ENCODE data around the gene MAEA. TPM values are rescaled to one million over a fixed set of nuclear protein-coding genes. Genes with fewer than 3 reads are reported as not detected.
"Not testable (repeated sequence)": the region's sequence is repeated elsewhere in the genome, so short reads cannot be mapped to it uniquely, and the experiment has no call there.

Gene MAEA
- polyA plus RNA-seq, 1 experiment: 73.3 TPM

DNA sequence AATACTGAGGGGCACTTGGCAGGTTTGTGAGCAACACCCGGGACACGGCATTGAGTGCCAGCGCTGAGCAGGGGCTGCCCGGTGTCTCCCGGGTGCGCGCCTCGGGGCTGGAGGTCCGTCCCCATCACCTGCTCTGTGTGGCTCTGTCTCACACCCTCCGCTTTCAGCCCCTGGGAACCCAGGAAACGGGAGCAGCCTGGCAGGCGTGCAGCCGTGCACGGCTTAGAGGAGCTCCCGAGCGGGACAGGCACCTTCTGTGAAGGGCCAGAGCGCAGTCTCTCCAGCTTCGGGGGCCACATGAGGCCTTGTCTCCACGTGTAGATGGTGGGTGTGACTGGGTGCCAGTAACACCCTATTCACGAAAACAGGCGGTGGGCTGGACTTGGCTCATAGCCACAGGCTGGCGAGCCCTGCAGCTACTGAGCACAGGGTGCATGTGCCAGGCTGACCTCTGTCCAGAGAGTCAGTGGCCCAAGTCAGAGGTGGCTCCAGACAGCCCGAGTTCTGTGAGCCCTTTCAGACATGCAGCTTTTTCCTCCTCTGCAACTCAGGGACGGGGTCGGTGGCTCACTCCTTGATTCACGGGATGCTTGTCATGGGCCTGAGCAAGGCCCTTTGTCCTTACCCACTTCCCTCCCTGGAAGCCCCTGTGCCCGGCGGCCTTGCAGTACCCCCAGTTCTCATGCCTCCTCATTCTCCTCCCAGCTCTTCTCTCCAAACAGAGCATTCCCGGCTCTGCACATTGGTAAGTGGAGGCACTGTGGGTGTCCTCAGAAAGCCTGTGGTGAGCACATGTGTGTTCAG lies 80.8 kb downstream of the MAEA start:
- POLR2A ChIA-PET: no interaction called here
- Histone ChIP-seq H3K27me3 (ENCODE audit: control insufficient read depth, insufficient read depth, low read length) (no peaks in the 10 kb centered on the region), H3K9me3 (ENCODE audit: control insufficient read depth, insufficient read depth, low read length) (no peaks in the 10 kb centered on the region; the same call in 1 of the 2 replicates), H3K27ac (ENCODE audit: low read depth, low read length) (no peak overlapping the region), H3K4me3 (ENCODE audit: low read depth, low read length) (no peak overlapping the region)
- DNase-seq (ENCODE audit: low read depth, low spot score): no peak
- CTCF ChIA-PET: interaction anchor here (1.1 kb wide), 1 partner anchor 14 kb away, joined by 3 read pairs; no protein-coding TSS in a partner anchor
- TF ChIP-seq CTCF (IDR thresholded peaks at IDR 0.05; ENCODE audit: low read depth, low read length): no peak

DNA sequence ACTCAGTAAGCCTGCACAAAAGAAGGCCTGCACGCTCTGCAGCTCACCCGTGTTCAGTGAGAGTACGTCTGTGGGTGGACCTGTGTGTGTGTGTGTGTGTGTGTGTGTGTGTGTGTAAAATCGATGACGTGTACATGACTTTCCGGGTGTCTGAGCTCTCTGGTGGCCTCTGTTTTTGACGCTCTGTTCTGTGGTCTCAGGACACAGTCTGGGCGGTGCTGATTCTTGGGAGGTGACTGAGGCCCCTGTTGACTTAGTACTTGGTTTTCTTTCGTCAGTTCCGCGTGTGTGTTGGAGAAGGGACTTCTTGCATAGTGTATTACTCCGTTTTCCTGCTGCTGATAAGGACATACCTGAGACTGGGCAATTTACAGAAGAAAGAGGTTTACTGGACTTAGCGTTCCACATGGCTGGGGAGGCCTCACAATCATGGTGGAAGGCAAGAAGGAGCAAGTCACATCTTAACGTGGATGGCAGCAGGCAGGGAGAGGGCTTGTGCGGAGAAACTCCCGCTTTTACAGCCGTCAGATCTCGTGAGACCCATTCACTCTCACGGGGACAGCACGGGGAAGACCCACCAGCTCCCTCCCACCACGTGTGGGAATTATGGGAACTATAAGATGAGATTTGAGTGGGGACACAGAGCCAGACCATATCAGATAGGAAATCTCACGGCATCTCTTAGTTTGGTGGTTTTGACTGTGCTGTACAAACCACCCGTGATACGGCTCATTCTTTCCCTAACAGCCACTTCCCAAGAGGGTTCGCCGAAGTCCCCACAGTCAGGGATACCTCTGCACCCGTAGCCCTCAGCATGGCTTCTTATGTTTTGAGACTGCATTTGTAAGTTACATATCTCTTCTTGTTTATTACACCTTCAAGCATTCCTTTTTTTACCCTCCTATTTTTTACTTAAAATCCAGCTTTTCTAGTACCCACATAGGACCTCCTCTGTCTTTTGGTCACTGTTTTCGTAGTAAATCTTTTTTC lies 81.8 kb downstream of the MAEA start:
- Histone ChIP-seq H3K27me3 (ENCODE audit: control insufficient read depth, insufficient read depth, low read length) (no peaks in the 10 kb centered on the region), H3K9me3 (ENCODE audit: control insufficient read depth, insufficient read depth, low read length) (no peaks in the 10 kb centered on the region; the same call in 1 of the 2 replicates), H3K4me3 (ENCODE audit: low read depth, low read length) (no peak overlapping the region), H3K27ac (ENCODE audit: low read depth, low read length) (no peak overlapping the region)
- DNase-seq (ENCODE audit: low read depth, low spot score): no peak
- no peak for TF ChIP-seq CTCF (IDR thresholded peaks at IDR 0.05; ENCODE audit: low read depth, low read length)
- ChIA-PET POLR2A (no interaction called here), CTCF (interaction anchor here (1.1 kb wide), 1 partner anchor 15 kb away, joined by 3 read pairs; no protein-coding TSS in a partner anchor)

DNA sequence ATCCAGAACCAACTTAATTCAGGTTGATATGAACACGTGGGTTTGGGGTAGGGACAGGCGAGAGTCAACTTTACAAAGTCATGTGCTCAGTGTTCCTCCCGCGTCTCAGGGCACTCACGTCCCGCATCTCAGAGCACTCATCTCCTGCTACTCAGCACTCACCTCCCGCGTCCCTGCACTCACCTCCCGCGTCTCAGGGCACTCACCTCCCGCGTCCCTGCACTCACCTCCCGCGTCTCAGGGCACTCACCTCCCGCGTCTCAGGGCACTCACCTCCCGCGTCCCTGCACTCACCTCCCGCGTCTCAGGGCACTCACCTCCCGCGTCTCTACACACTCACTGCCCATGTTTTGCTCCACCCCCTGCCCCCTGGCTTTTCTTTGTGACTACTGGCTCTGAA lies 82.9 kb downstream of the MAEA start:
- CTCF ChIA-PET; POLR2A ChIA-PET; DNase-seq (ENCODE audit: low read depth, low spot score): not testable (repeated sequence)

GRCh38 chr4:1373892-1374705 lies 84.4 kb downstream of the MAEA start:
- ChIA-PET POLR2A (interaction anchor here (0.6 kb wide), 1 partner anchor 43 kb away, joined by 5 read pairs; no protein-coding TSS in a partner anchor), CTCF (no interaction called here)
- no peaks in the 10 kb centered on the region; the same call in 1 of the 2 replicates for H3K9me3 ChIP-seq (ENCODE audit: control insufficient read depth, insufficient read depth, low read length)
- TF ChIP-seq CTCF (IDR thresholded peaks at IDR 0.05; ENCODE audit: low read depth, low read length): no peak
- DNase-seq (ENCODE audit: low read depth, low spot score): no peak
- H3K27ac ChIP-seq (ENCODE audit: low read depth, low read length): no peak overlapping the region
- H3K27me3 ChIP-seq (ENCODE audit: control insufficient read depth, insufficient read depth, low read length): no peaks in the 10 kb centered on the region
- no peak overlapping the region for H3K4me3 ChIP-seq (ENCODE audit: low read depth, low read length)

More for the DNA sequence above, 82.9 kb downstream of the MAEA start:
- H3K27ac ChIP-seq (ENCODE audit: low read depth, low read length); H3K27me3 ChIP-seq (ENCODE audit: control insufficient read depth, insufficient read depth, low read length); H3K9me3 ChIP-seq (ENCODE audit: control insufficient read depth, insufficient read depth, low read length); H3K4me3 ChIP-seq (ENCODE audit: low read depth, low read length): not testable (repeated sequence)

DNA sequence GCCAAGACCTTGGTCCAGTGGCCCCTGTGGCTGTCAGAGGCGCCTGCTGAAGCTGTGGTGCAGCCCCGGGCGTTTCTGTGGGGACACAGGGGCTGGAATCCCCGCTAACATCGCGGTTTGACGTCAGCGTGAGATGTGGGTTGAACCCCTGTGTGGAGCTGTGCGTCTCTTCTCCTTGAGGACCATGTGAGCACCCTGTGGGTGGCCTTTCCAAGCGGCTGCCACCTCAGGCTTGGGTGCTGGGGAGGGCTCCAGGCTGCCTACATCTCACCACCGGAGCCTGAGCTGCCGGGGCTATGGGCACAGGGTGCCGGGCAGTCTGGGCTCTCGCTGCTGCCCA lies 85.0 kb downstream of the MAEA start:
- no peak for TF ChIP-seq CTCF (IDR thresholded peaks at IDR 0.05; ENCODE audit: low read depth, low read length)
- CTCF ChIA-PET: no interaction called here
- no peak for DNase-seq (ENCODE audit: low read depth, low spot score)
- no peak overlapping the region for H3K27ac ChIP-seq (ENCODE audit: low read depth, low read length)
- no peaks in the 10 kb centered on the region; the same call in 1 of the 2 replicates for H3K9me3 ChIP-seq (ENCODE audit: control insufficient read depth, insufficient read depth, low read length)
- no peaks in the 10 kb centered on the region for H3K27me3 ChIP-seq (ENCODE audit: control insufficient read depth, insufficient read depth, low read length)
- no peak overlapping the region for H3K4me3 ChIP-seq (ENCODE audit: low read depth, low read length)
- POLR2A ChIA-PET: interaction anchor here (0.6 kb wide), 1 partner anchor 42 kb away, joined by 5 read pairs; no protein-coding TSS in a partner anchor
